GM23338 (cell line): ENCODE measurements around the gene MAP3K10.

Source experiments
- CREB1 ChIP-seq: fragments of 250-450 bp; sonication (Bioruptor Pico); IDR thresholded peaks from 2 replicates; pipeline ENCODE4 v1.5.0; 2020; ENCODE audit warnings: low read depth, mild to moderate bottlenecking, moderate library complexity
- CTCF ChIP-seq, 2 experiments: fragments of 200-600 bp in 1 of 2; sonication (generic) in 1 of 2; conservative IDR thresholded peaks; 2 replicates each; pipeline versions ENCODE4 v1.5.1 to v1.6.1; 2016 to 2017; ENCODE audit warnings: antibody characterized with exemption in 2 of 2, low read depth in 2 of 2, mild to moderate bottlenecking in 2 of 2, moderate library complexity in 1 of 2
- EZH2 ChIP-seq: fragments of 200-600 bp; sonication (generic); IDR thresholded peaks from one replicate; pipeline ENCODE4 v1.8.0; 2017; ENCODE audit warnings: antibody characterized with exemption, mild to moderate bottlenecking, low read depth; ENCODE audit not compliant: unreplicated experiment
- EZH2phosphoT487 ChIP-seq: fragments of 200-600 bp; sonication (generic); IDR thresholded peaks from one replicate; pipeline ENCODE4 v1.8.1; 2018; ENCODE audit warnings: antibody characterized with exemption; ENCODE audit not compliant: unreplicated experiment
- JUNB ChIP-seq: IDR thresholded peaks from one replicate; pipeline ENCODE4 v1.6.1; 2016; ENCODE audit warnings: antibody characterized with exemption; ENCODE audit not compliant: unreplicated experiment
- POLR2AphosphoS5 ChIP-seq: IDR thresholded peaks from 2 replicates; pipeline ENCODE4 v1.6.1; 2016; ENCODE audit warnings: antibody characterized with exemption, low read depth
- REST ChIP-seq: IDR thresholded peaks from one replicate; pipeline ENCODE4 v1.6.1; 2018; ENCODE audit warnings: antibody characterized with exemption; ENCODE audit not compliant: unreplicated experiment
- ZNF331 ChIP-seq: fragments of 250-450 bp; sonication (Bioruptor Pico); IDR thresholded peaks from 2 replicates; pipeline ENCODE4 v1.5.0; 2020; ENCODE audit warnings: low read depth, mild to moderate bottlenecking, moderate library complexity

GRCh38 chr19:40223135-40223822, 32.1 kb downstream of the MAP3K10 start:
- TF ChIP-seq CTCF (conservative IDR thresholded peaks at IDR 0.05; ENCODE audit: low read depth in 2 of 2), result no peak
- TF ChIP-seq POLR2AphosphoS5, result peak; percentile 51
- TF ChIP-seq CREB1 (CRISPR knock-in tag), result no peak
- no peak for TF ChIP-seq ZNF331
- no peak for TF ChIP-seq EZH2
- no peak for TF ChIP-seq EZH2phosphoT487
- TF ChIP-seq REST, result no peak
- TF ChIP-seq JUNB, result no peak
